Measurements from ENCODE around the gene HPS6. TPM values are rescaled to one million over a fixed set of nuclear protein-coding genes. Genes with fewer than 3 reads are reported as not detected.

Gene HPS6
- polyA plus RNA-seq, 1 experiment, result 11.8 TPM

DNA sequence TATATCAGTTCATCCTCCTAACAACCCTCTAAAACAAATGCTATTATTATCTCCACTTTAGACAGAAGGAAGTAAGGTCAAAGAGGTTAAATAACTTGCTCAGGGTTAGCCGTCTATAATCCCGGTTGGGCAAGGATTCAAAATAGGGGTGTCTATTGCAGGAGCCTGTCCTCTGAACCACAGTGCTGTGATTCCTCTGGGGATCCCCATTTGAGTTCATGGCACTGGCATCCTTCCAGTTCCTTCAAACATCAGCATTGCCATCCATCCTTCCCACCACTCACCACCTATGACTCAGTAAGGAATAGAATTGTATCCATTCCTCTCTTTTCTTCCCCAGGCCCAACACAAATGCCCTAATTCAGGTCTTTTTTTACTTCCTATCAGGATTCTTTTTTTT lies 25.6 kb downstream of the HPS6 start:
- ChIA-PET POLR2A (no interaction called here), CTCF (interaction anchor here (1.6 to 1.8 kb wide), 2 partner anchors 9 to 18 kb away, joined by 4 to 5 read pairs; no protein-coding TSS in a partner anchor)
- no peak for DNase-seq (ENCODE audit: low read depth)
- H3K27me3 ChIP-seq (ENCODE audit: control insufficient read depth, insufficient read depth, low read length), result no peaks in the 10 kb centered on the region
- H3K4me3 ChIP-seq (ENCODE audit: low read depth, low read length), result no peak overlapping the region
- TF ChIP-seq, protein P1, sequence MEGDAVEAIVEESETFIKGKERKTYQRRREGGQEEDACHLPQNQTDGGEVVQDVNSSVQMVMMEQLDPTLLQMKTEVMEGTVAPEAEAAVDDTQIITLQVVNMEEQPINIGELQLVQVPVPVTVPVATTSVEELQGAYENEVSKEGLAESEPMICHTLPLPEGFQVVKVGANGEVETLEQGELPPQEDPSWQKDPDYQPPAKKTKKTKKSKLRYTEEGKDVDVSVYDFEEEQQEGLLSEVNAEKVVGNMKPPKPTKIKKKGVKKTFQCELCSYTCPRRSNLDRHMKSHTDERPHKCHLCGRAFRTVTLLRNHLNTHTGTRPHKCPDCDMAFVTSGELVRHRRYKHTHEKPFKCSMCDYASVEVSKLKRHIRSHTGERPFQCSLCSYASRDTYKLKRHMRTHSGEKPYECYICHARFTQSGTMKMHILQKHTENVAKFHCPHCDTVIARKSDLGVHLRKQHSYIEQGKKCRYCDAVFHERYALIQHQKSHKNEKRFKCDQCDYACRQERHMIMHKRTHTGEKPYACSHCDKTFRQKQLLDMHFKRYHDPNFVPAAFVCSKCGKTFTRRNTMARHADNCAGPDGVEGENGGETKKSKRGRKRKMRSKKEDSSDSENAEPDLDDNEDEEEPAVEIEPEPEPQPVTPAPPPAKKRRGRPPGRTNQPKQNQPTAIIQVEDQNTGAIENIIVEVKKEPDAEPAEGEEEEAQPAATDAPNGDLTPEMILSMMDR (IDR thresholded peaks at IDR 0.05; ENCODE audit: insufficient read depth, low read depth, low read length), result no peak
- no peaks in the 10 kb centered on the region for H3K36me3 ChIP-seq (ENCODE audit: control insufficient read depth, insufficient read depth, low read length)

DNA sequence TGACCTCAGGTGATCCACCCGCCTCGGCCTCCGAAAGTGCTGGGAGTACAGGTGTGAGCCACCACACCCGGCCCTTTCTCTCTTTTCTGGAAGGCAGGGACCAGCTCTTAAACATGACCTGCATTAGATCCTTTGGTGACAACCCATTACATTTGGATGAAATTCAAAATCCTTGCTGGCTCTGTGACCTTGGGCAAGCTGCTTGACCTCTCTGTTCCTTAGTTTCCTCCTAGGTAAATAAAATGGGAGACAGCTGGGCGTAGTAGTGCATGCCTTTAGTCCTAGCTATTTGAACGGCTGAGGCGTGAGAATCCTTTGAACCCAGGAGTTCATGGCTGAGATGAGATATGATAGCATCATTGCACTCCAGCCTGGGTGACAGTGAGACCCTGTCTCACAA lies 31.3 kb downstream of the HPS6 start:
- TF ChIP-seq, protein P1 (IDR thresholded peaks at IDR 0.05; ENCODE audit: insufficient read depth, low read depth, low read length), result no peak
- POLR2A ChIA-PET, result no interaction called here
- DNase-seq (ENCODE audit: low read depth), result no peak
- Histone ChIP-seq H3K4me3 (ENCODE audit: low read depth, low read length) (no peak overlapping the region), H3K27me3 (ENCODE audit: control insufficient read depth, insufficient read depth, low read length) (no peaks in the 10 kb centered on the region), H3K36me3 (ENCODE audit: control insufficient read depth, insufficient read depth, low read length) (peaks cover 2% of the 10 kb centered on the region; the same call in 1 of the 2 replicates)
- CTCF ChIA-PET, result no interaction called here

- ChIA-PET POLR2A (no interaction called here), CTCF (interaction anchor here (0.5 to 1.6 kb wide), 3 partner anchors 11 to 66 kb away, joined by 3 to 6 read pairs (median 5); no protein-coding TSS in a partner anchor)
- Histone ChIP-seq H3K27me3 (ENCODE audit: control insufficient read depth, insufficient read depth, low read length) (no peaks in the 10 kb centered on the region), H3K4me3 (ENCODE audit: low read depth, low read length) (no peak overlapping the region), H3K36me3 (ENCODE audit: control insufficient read depth, insufficient read depth, low read length) (peaks cover 10% of the 10 kb centered on the region; the same call in 1 of the 2 replicates)
- no peak for DNase-seq (ENCODE audit: low read depth)
- TF ChIP-seq, protein P1 (IDR thresholded peaks at IDR 0.05; ENCODE audit: insufficient read depth, low read depth, low read length), result no peak
Measured at GRCh38 chr10:102101152-102101551, 36.0 kb downstream of the HPS6 start.

DNA sequence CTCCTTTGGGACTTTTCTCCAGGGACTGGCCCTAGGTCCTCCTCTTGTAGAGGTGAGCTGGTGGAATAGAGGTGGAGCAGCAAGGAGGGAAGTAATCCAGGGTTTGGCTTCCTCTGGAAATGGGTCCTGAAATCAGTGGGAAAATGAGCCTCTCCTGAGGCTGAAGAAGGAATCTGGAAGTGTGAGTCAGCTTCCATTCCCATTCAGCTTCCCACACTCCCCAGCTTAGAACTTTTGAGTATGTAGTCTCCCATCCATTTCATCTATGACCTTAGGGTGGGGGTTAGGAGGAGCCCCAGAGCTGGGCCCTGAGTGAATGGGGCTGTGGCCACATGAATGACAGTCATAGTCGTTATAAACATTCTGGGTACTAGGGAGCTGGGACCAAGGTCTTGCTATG lies 37.3 kb downstream of the HPS6 start:
- POLR2A ChIA-PET, result interaction anchor here (0.9 kb wide), 1 partner anchor 12 kb away, joined by 3 read pairs; no protein-coding TSS in a partner anchor
- H3K27me3 ChIP-seq (ENCODE audit: control insufficient read depth, insufficient read depth, low read length), result no peaks in the 10 kb centered on the region
- no peak overlapping the region for H3K4me3 ChIP-seq (ENCODE audit: low read depth, low read length)
- CTCF ChIA-PET, result interaction anchor here (0.5 to 1.6 kb wide), 4 partner anchors 9 to 29 kb away, joined by 3 to 4 read pairs (median 4); no protein-coding TSS in a partner anchor
- TF ChIP-seq, protein P1 (IDR thresholded peaks at IDR 0.05; ENCODE audit: insufficient read depth, low read depth, low read length), result no peak
- no peak for DNase-seq (ENCODE audit: low read depth)
- peaks cover 19% of the 10 kb centered on the region for H3K36me3 ChIP-seq (ENCODE audit: control insufficient read depth, insufficient read depth, low read length)

GRCh38 chr10:102106998-102107397 lies 41.8 kb downstream of the HPS6 start:
- H3K4me3 ChIP-seq (ENCODE audit: low read depth, low read length), result no peak overlapping the region
- TF ChIP-seq, protein P1 (IDR thresholded peaks at IDR 0.05; ENCODE audit: insufficient read depth, low read depth, low read length), result no peak
- H3K27me3 ChIP-seq (ENCODE audit: control insufficient read depth, insufficient read depth, low read length), result no peaks in the 10 kb centered on the region
- no peak for DNase-seq (ENCODE audit: low read depth)
- peaks cover 55% of the 10 kb centered on the region for H3K36me3 ChIP-seq (ENCODE audit: control insufficient read depth, insufficient read depth, low read length)
- CTCF ChIA-PET, result interaction anchor here (0.6 kb wide), 1 partner anchor 246 kb away, joined by 5 read pairs; no protein-coding TSS in a partner anchor
- POLR2A ChIA-PET, result interaction anchor here (0.5 kb wide), 1 partner anchor 50 kb away, joined by 3 read pairs; no protein-coding TSS in a partner anchor
